Ishikawa (cell line): ENCODE data around the gene HDLBP.

ENCODE experiments used
- CEBPB ChIP-seq: IDR thresholded peaks from 2 replicates; pipeline ENCODE4 v1.6.1; 2012
- CREB1 ChIP-seq: IDR thresholded peaks from 2 replicates; pipeline ENCODE4 v1.6.1; 2012; ENCODE audit warnings: low read depth
- EGR1 ChIP-seq: IDR thresholded peaks from 2 replicates; pipeline ENCODE4 v1.6.1; 2012
- EP300 ChIP-seq: IDR thresholded peaks from 2 replicates; pipeline ENCODE4 v1.6.1; 2012; ENCODE audit warnings: borderline replicate concordance
- FOXM1 ChIP-seq: IDR thresholded peaks from 2 replicates; pipeline ENCODE4 v1.6.1; 2012; ENCODE audit warnings: low read depth, borderline replicate concordance
- MAX ChIP-seq: IDR thresholded peaks from 2 replicates; pipeline ENCODE4 v1.6.1; 2012
- NFIC ChIP-seq: IDR thresholded peaks from 2 replicates; pipeline ENCODE4 v1.6.1; 2012
- RAD21 ChIP-seq: IDR thresholded peaks from 2 replicates; pipeline ENCODE4 v1.6.1; 2012; ENCODE audit warnings: low read depth
- REST ChIP-seq: IDR thresholded peaks from 2 replicates; pipeline ENCODE4 v1.6.1; 2012; ENCODE audit warnings: low read depth, mild to moderate bottlenecking
- TAF1 ChIP-seq: IDR thresholded peaks from 2 replicates; pipeline ENCODE4 v1.6.1; 2012; ENCODE audit warnings: low read depth, mild to moderate bottlenecking
- TCF12 ChIP-seq: IDR thresholded peaks from 2 replicates; pipeline ENCODE4 v1.6.1; 2012; ENCODE audit warnings: low read depth
- TEAD4 ChIP-seq: IDR thresholded peaks from 2 replicates; pipeline ENCODE4 v1.6.1; 2012
- USF1 ChIP-seq: IDR thresholded peaks from 2 replicates; pipeline ENCODE4 v1.6.1; 2012
- YY1 ChIP-seq: IDR thresholded peaks from 2 replicates; pipeline ENCODE4 v1.6.1; 2012; ENCODE audit warnings: low read depth
- ZBTB7A ChIP-seq: IDR thresholded peaks from 2 replicates; pipeline ENCODE4 v1.6.1; 2012; ENCODE audit warnings: low read depth

Gene HDLBP

GRCh38 chr2:241321886-241322285, 6.4 kb upstream of the HDLBP start:
- TF ChIP-seq USF1 (no peak), TCF12 (no peak), MAX (no peak), YY1 (no peak), EGR1 (no peak), NFIC (no peak), TEAD4 (no peak), EP300 (no peak), CEBPB (no peak), FOXM1 (no peak), CREB1 (no peak), ZBTB7A (no peak), TAF1 (no peak), RAD21 (no peak), REST (no peak)

- TF ChIP-seq RAD21, result no peak
- TF ChIP-seq CREB1, result no peak
- TF ChIP-seq EP300, result no peak
- no peak for TF ChIP-seq YY1
- TF ChIP-seq EGR1, result no peak
- no peak for TF ChIP-seq NFIC
- TF ChIP-seq TEAD4, result no peak
- no peak for TF ChIP-seq REST
- no peak for TF ChIP-seq TCF12
- TF ChIP-seq TAF1, result no peak
- TF ChIP-seq ZBTB7A, result no peak
- TF ChIP-seq FOXM1, result no peak
- TF ChIP-seq MAX, result no peak
- no peak for TF ChIP-seq CEBPB
- no peak for TF ChIP-seq USF1
These were observed 5.6 kb upstream of the HDLBP start for GRCh38 chr2:241321033-241321432.

GRCh38 chr2:241320394-241320793, 4.9 kb upstream of the HDLBP start:
- TF ChIP-seq CEBPB (no peak), REST (no peak), TAF1 (no peak), ZBTB7A (no peak)

- TF ChIP-seq EP300 (no peak), REST (no peak), FOXM1 (no peak), RAD21 (no peak), ZBTB7A (no peak), CREB1 (no peak), NFIC (no peak), USF1 (no peak), CEBPB (no peak), EGR1 (no peak)
These were observed 1.9 kb upstream of the HDLBP start for GRCh38 chr2:241317391-241317790.
